IMR-90 (cell line): ENCODE data around the gene RRP1B. TPM values are rescaled to one million over a fixed set of nuclear protein-coding genes. Genes with fewer than 3 reads are reported as not detected.

Source experiments
- ATAC-seq: fragments of 200-7000 bp; cut with Tn5 transposase; 2 replicates; pipeline ENCODE4 v1.9.1; 2020; ENCODE audit warnings: low read depth, mild to moderate bottlenecking, moderate library complexity
- BruUV-seq: library from RNA; stranded (reverse); fragments of 400-500 nt; replicated peaks from 2 replicates; lab custom pipeline; 2021; lab: Mats Ljungman, UMichigan
- CTCF ChIA-PET: fragments of 300-600 bp; formaldehyde crosslinking; extraction: SDS; loops from one replicate; lab custom pipeline; 2021; ENCODE audit warnings: antibody characterized with exemption; lab: Yijun Ruan, JAX
- POLR2A ChIA-PET: fragments of 300-600 bp; sonication (Branson Sonifier 250); formaldehyde crosslinking; loops from one replicate; lab custom pipeline; 2022; ENCODE audit warnings: antibody characterized with exemption; ENCODE audit not compliant: unreplicated experiment; lab: Charles Lee
- DNase-seq: peaks from one replicate; pipeline ENCODE4 v3.0.0; 2013
- H2AFZ ChIP-seq: replicated peaks from 2 replicates; pipeline ENCODE3; 2013; ENCODE audit warnings: low read length, mild to moderate bottlenecking; ENCODE audit not compliant: poor library complexity
- H2AK5ac ChIP-seq: 2 replicates; pipeline ENCODE4 v1.6.1; 2013; ENCODE audit warnings: low read depth, low read length, inconsistent platforms
- H2AK9ac ChIP-seq: replicated peaks from 2 replicates; pipeline ENCODE3; 2013; ENCODE audit warnings: mild to moderate bottlenecking, low read depth, low read length, moderate library complexity; ENCODE audit not compliant: poor library complexity
- H2BK120ac ChIP-seq: 2 replicates; pipeline ENCODE4 v1.6.1; 2013; ENCODE audit warnings: low read depth, low read length, inconsistent platforms
- H2BK15ac ChIP-seq: 3 replicates; pipeline ENCODE4 v1.6.1; 2013; ENCODE audit warnings: low read depth, low read length, inconsistent platforms
- H2BK20ac ChIP-seq: 2 replicates; pipeline ENCODE4 v1.6.1; 2013; ENCODE audit warnings: low read depth, mild to moderate bottlenecking, inconsistent platforms, low read length, moderate library complexity
- H2BK5ac ChIP-seq: 2 replicates; pipeline ENCODE4 v1.6.1; 2013; ENCODE audit warnings: mild to moderate bottlenecking, low read depth, low read length, inconsistent platforms; ENCODE audit not compliant: poor library complexity, severe bottlenecking
- H3K14ac ChIP-seq: replicated peaks from 2 replicates; pipeline ENCODE4 v1.6.1; 2013; ENCODE audit warnings: low read depth, low read length, inconsistent platforms
- H3K18ac ChIP-seq: 2 replicates; pipeline ENCODE4 v1.6.1; 2013; ENCODE audit warnings: low read depth, low read length, control low read depth
- H3K23ac ChIP-seq: 2 replicates; pipeline ENCODE4 v1.6.1; 2013; ENCODE audit warnings: low read depth, low read length, inconsistent platforms
- H3K27ac ChIP-seq: 2 replicates; pipeline ENCODE4 v1.5.1; 2013; ENCODE audit warnings: mild to moderate bottlenecking, control low read depth, low read length; ENCODE audit not compliant: insufficient read depth
- H3K27me3 ChIP-seq: 2 replicates; pipeline ENCODE4 v1.6.1; 2013; ENCODE audit warnings: low read length; ENCODE audit not compliant: control insufficient read depth, insufficient read depth
- H3K36me3 ChIP-seq: 2 replicates; pipeline ENCODE4 v1.6.1; 2013; ENCODE audit warnings: low read length, mixed read lengths; ENCODE audit not compliant: control insufficient read depth, insufficient read depth
- H3K4ac ChIP-seq: 2 replicates; pipeline ENCODE4 v1.6.1; 2013; ENCODE audit warnings: low read depth, low read length, inconsistent platforms
- H3K4me1 ChIP-seq: 2 replicates; pipeline ENCODE4 v1.6.1; 2013; ENCODE audit warnings: low read length, mixed read lengths; ENCODE audit not compliant: control insufficient read depth, insufficient read depth
- H3K4me2 ChIP-seq: 2 replicates; pipeline ENCODE4 v1.6.1; 2013; ENCODE audit warnings: low read depth, mild to moderate bottlenecking, control low read depth, low read length, moderate library complexity
- H3K4me3 ChIP-seq: 2 replicates; pipeline ENCODE4 v1.5.1; 2013; ENCODE audit warnings: low read depth, mild to moderate bottlenecking, control low read depth, low read length, moderate library complexity; ENCODE audit not compliant: insufficient read depth
- H3K56ac ChIP-seq: 2 replicates; pipeline ENCODE4 v1.6.1; 2013; ENCODE audit warnings: low read length, inconsistent platforms; ENCODE audit not compliant: insufficient read depth; ENCODE audit errors: extremely low read depth
- H3K79me1 ChIP-seq, 2 experiments: 2 replicates each; pipeline ENCODE4 v1.6.1; 2013; ENCODE audit warnings: low read length in 2 of 2, inconsistent platforms in 1 of 2, low read depth in 1 of 2
- H3K9ac ChIP-seq: 2 replicates; pipeline ENCODE4 v1.6.1; 2013; ENCODE audit warnings: low read depth, low read length, control low read depth
- H3K9me1 ChIP-seq: 2 replicates; pipeline ENCODE4 v1.6.1; 2013; ENCODE audit warnings: low read length, inconsistent platforms; ENCODE audit not compliant: insufficient read depth
- H3K9me3 ChIP-seq: 2 replicates; pipeline ENCODE4 v1.6.1; 2013; ENCODE audit warnings: low read length; ENCODE audit not compliant: control insufficient read depth, insufficient read depth
- H4K20me1 ChIP-seq: 2 replicates; pipeline ENCODE4 v1.6.1; 2013; ENCODE audit warnings: low read length, inconsistent platforms; ENCODE audit not compliant: insufficient read depth
- H4K5ac ChIP-seq: 2 replicates; pipeline ENCODE4 v1.6.1; 2013; ENCODE audit warnings: mild to moderate bottlenecking, low read depth, low read length, control low read depth
- H4K8ac ChIP-seq, 2 experiments: 2 replicates each; pipeline ENCODE4 v1.6.1; 2013; ENCODE audit warnings: low read depth in 2 of 2, low read length in 2 of 2, control low read depth in 1 of 2, inconsistent platforms in 1 of 2
- H4K91ac ChIP-seq: 2 replicates; pipeline ENCODE4 v1.6.1; 2013; ENCODE audit warnings: low read depth, low read length, inconsistent platforms; ENCODE audit not compliant: insufficient read depth
- FOS ChIP-seq: fragments of 150-350 bp; IDR thresholded peaks from 2 replicates; pipeline ENCODE4 v1.6.1; 2016; ENCODE audit warnings: low read depth, low read length
- MAFK ChIP-seq: IDR thresholded peaks from 2 replicates; pipeline ENCODE4 v1.6.1; 2012; ENCODE audit warnings: low read depth, low read length, improper control_type of control experiment
- POLR2A ChIP-seq: IDR thresholded peaks from 2 replicates; pipeline ENCODE4 v1.6.1; 2012; ENCODE audit warnings: mild to moderate bottlenecking, low read depth, low read length
- RCOR1 ChIP-seq: IDR thresholded peaks from 2 replicates; pipeline ENCODE4 v1.6.1; 2012; ENCODE audit warnings: mild to moderate bottlenecking, low read length, improper control_type of control experiment; ENCODE audit not compliant: insufficient replicate concordance
- WGBS, 2 experiments: methylation state at CpG; one replicate each; pipeline versions ENCODE4 v1.1.5 to v1.1.7; 2013; ENCODE audit warnings: missing lambda C conversion rate in 2 of 2; ENCODE audit not compliant: insufficient read length in 1 of 2; ENCODE audit errors: extremely low coverage in 2 of 2; 5-methylcytosine and 5-hydroxymethylcytosine counted together
- dilution Hi-C: fragments of 300-500 bp; cut with HindIII; formaldehyde crosslinking; loops from one replicate; pipeline ENCODE4 v1.14.3; 2018; ENCODE audit warnings: low sequenced_read_pairs; ENCODE audit not compliant: unreplicated experiment
- in situ Hi-C: fragments of 300-500 bp; cut with MboI; formaldehyde crosslinking; loops from 3 replicates; pipeline ENCODE4 v1.14.3; 2019; ENCODE audit warnings: low sequenced_read_pairs, inconsistent platforms, mixed read lengths
- intact Hi-C: fragments of 100-400 bp; cut with micrococcal nuclease; formaldehyde crosslinking; loops from 2 replicates; pipeline ENCODE4 v1.10.0; 2022
- polyA plus RNA-seq, 3 experiments: library from polyadenylated mRNA; depleted of rRNA; stranded (reverse); fragments of >200 nt; gene quantifications; 2 replicates each; pipeline ENCODE4 v1.2.3, GENCODE V29; 2012; ENCODE audit warnings: low replicate concordance in 1 of 3
- total RNA-seq: library from RNA; depleted of rRNA; stranded (reverse); fragments of >200 nt; gene quantifications from 2 replicates; pipeline ENCODE4 v1.2.3, GENCODE V29; 2012

The RRP1B gene
- total and polyA plus RNA-seq, 2 of the 4 experiments (the other 2 are of a cell fraction) = 11.1 to 16.1 TPM

DNA sequence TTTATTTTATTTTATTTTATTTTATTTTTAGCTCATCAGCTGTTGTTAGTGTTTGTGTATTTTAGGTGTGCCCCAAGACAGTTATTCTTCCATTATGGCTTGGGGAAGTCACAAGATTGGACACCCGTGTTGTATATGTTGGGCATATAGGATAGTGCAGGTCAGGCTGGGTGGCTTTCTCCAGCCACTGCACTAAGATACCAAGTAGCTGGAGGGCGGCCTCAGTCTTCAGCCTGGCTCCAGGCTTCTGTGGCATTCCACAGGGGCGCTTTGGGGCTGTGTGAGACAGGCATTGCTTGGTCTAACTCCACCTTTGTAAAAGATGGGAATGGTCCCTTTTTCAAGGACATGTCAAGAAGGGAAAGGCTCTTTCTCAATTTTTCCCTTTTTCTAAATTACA lies 16.5 kb downstream of the RRP1B start:
- H3K9me3 ChIP-seq = no peaks in the 10 kb centered on the region
- no peak overlapping the region for H3K4me2 ChIP-seq
- no peak overlapping the region for H3K27ac ChIP-seq
- intact Hi-C loops = no loop called here
- no peaks in the 10 kb centered on the region for H3K27me3 ChIP-seq
- H2AK9ac ChIP-seq = no peak overlapping the region
- H3K79me1 ChIP-seq = peaks cover 14 to 23% of the 10 kb centered on the region in 2 experiments
- TF ChIP-seq RCOR1 (no peak), MAFK (no peak), FOS (no peak), POLR2A (no peak)
- POLR2A ChIA-PET = no interaction called here
- in situ Hi-C loops = no loop called here
- no peak overlapping the region for H3K9ac ChIP-seq
- no peak overlapping the region for H3K56ac ChIP-seq
- H4K5ac ChIP-seq = no peak overlapping the region
- H3K23ac ChIP-seq = no peak overlapping the region
- no peak overlapping the region for H4K91ac ChIP-seq
- H3K18ac ChIP-seq = no peak overlapping the region
- H2AK5ac ChIP-seq = no peak overlapping the region
- no peak overlapping the region for H3K14ac ChIP-seq
- no peaks in the 10 kb centered on the region for H4K20me1 ChIP-seq
- peaks cover 27% of the 10 kb centered on the region for H3K36me3 ChIP-seq
- DNase-seq = no peak
- H3K4me3 ChIP-seq = no peak overlapping the region
- no peak overlapping the region for H4K8ac ChIP-seq
- ATAC-seq = no peak
- no peak overlapping the region for H2AFZ ChIP-seq
- H2BK5ac ChIP-seq = no peak overlapping the region
- H3K4ac ChIP-seq = no peak overlapping the region
- no peaks in the 10 kb centered on the region; the same call in 1 of the 2 replicates for H3K9me1 ChIP-seq
- WGBS, 2 experiments = no CpG with 5 or more reads among the region's 3 CpGs
- H2BK15ac ChIP-seq = no peak overlapping the region
- H3K4me1 ChIP-seq = no peaks in the 10 kb centered on the region
- no peak overlapping the region for H2BK20ac ChIP-seq
- no TSS peak for BruUV-seq
- no peak overlapping the region for H2BK120ac ChIP-seq
- dilution Hi-C loops = no loop called here
- CTCF ChIA-PET = interaction anchor here (0.6 kb wide), 1 partner anchor 8 kb away, joined by 3 read pairs; no protein-coding TSS in a partner anchor
